ENCODE results near the gene LCLAT1.

GRCh38 chr2:30481323-30481800, 34.3 kb downstream of the LCLAT1 start:
- TF ChIP-seq CTCF (conservative IDR thresholded peaks at IDR 0.05; ENCODE audit: low read depth, low read length) (no peak), POLR2A (IDR thresholded peaks at IDR 0.05; ENCODE audit: low read depth, low read length) (no peak), FOS (IDR thresholded peaks at IDR 0.05; ENCODE audit: low read depth, low read length) (no peak), RAD21 (IDR thresholded peaks at IDR 0.05; ENCODE audit: low read length) (no peak), ELK1 (IDR thresholded peaks at IDR 0.05; ENCODE audit: borderline replicate concordance, low read depth, low read length) (no peak), USF2 (IDR thresholded peaks at IDR 0.05; ENCODE audit: low read depth, low read length) (no peak), MXI1 (IDR thresholded peaks at IDR 0.05; ENCODE audit: borderline replicate concordance, low read depth, low read length) (no peak), RCOR1 (IDR thresholded peaks at IDR 0.05; ENCODE audit: insufficient replicate concordance, low read length) (no peak)
